ENCODE data around the gene ESPN.
"Not testable (repeated sequence)": the region's sequence is repeated elsewhere in the genome, so short reads cannot be mapped to it uniquely, and the experiment has no call there.

DNA sequence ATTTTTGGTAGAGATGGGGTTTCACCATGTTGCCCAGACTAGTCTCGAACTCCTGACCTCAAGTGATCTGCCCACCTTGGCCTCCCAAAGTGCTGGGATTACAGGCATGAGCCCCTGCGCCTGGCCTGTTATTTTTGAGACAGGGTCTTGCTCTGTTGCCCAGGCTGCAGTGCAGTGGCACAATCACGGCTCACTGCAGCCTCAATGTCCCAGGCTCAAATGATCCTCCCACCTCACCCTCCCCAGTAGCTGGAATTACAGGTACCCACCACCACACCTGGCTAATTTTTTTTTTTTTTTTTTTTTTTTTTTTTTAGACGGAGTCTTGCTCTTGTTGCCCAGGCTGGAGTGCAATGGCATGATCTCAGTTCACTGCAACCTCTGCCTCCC lies 69.3 kb downstream of the ESPN start:
- not testable (repeated sequence) for TF ChIP-seq CTCF, POLR2A (IDR thresholded peaks at IDR 0.05)

All from esophagus squamous epithelium (tissue), 4 donors.